Kidney capillary endothelial cell (primary cell): ENCODE results near the gene KATNAL2.
A peak's percentile ranks its signal among the peaks of the same experiment; 100 is the strongest.
"Not testable (repeated sequence)": the region's sequence is repeated elsewhere in the genome, so short reads cannot be mapped to it uniquely, and the experiment has no call there.

Experiments used
- DNase-seq: peaks from one replicate; pipeline ENCODE4 v3.0.0-alpha.2; 2018; ENCODE audit warnings: low spot score

The KATNAL2 gene

GRCh38 chr18:46939337-46939963 lies 22.0 kb downstream of the KATNAL2 start:
- peak; percentile 63 for DNase-seq

GRCh38 chr18:46939998-46940571 lies 22.7 kb downstream of the KATNAL2 start:
- no peak for DNase-seq

- DNase-seq: no peak
These were observed 25.2 kb downstream of the KATNAL2 start for GRCh38 chr18:46942646-46943045.

DNA sequence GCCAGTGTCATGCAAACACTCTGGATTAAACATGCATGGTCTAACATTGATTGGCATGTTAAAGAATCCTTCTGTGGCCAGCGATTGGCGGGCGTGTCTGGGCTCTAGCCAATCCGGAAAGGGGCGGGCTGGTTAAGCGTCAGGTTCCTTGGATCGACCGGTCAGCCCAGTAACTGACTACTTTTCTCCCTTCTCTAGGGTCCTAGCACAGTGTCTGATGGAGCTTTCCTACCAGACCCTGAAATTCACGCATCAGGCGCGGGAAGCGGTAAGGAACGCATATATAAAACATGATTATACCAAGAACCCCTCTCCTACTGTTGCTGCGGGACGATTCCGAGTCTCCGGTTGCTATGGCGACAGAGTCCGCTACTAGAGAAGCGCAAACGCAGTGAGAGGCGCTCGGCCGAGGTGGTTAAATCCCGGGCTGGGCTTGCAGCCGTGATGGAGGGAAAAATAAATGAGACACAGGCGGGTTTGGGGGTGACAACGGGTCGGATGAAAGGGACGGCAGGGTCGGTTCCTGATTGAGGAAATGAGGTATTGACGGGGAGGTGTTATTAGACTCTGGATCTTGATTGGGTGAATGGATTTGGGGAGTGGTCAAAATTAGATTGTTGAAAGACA lies 29.4 kb downstream of the KATNAL2 start:
- peak; percentile 87 for DNase-seq

GRCh38 chr18:46950064-46950656 lies 32.8 kb downstream of the KATNAL2 start:
- DNase-seq: no peak

- no peak for DNase-seq
These were observed 35.8 kb downstream of the KATNAL2 start for GRCh38 chr18:46953195-46953594.

GRCh38 chr18:46958209-46958608 lies 40.8 kb downstream of the KATNAL2 start:
- DNase-seq: no peak

GRCh38 chr18:46963656-46964578 lies 46.5 kb downstream of the KATNAL2 start:
- DNase-seq: not testable (repeated sequence)

DNA sequence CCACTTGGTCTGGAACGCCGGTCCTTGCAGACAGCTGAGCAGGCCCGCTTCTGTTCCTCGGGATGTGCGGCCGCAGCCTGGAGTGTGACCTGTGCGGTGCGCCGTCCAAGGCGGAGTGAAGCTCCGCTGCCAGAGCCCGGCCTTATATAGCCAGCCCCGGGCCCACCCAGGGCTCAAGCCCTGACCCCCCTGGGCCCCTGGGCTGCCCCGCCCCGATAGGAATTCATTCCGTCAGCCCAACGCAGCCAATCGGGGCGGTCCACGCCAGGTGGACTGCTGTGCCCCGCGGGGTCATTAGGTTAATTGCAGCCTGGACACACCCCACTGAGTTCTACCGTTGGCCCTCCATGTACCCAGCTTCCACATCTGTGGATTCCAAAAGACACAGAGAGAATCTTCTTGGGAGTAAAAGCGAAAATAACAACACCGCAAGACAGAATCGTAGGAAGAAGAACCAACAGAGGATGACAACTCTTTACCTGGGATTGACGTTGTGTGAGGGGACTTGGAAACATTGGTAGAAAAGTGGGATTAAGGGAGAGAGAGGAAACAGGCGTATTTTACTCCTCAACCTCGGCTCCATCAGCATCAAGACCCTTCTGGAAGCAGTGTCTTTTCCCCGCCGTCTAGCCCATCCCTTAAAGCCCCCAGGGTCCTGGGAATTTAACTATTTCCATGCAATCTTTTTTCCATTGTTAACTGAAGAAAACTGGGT lies 47.3 kb downstream of the KATNAL2 start:
- DNase-seq: not testable (repeated sequence)

- DNase-seq: not testable (repeated sequence)
These were observed 48.9 kb downstream of the KATNAL2 start for GRCh38 chr18:46966266-46966665.

DNA sequence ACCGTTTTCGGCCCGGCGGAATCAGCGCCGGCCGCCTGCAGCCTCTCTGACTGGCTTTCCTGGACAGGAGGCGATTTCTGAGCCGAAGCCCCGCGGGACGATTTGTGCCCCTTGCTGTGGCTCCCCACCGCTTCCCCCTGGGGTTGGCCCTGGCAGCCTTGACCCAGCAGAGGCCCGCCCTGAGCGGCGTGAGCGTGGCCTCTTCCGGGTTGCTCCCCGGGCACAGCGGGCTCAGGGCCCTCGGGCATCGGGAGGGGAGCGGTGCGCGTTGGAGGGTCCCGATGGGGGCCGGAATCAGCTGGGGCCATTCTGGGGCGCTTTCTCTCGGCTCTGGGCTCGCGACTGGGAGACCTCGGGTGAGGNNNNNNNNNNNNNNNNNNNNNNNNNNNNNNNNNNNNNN lies 52.1 kb downstream of the KATNAL2 start:
- DNase-seq: not testable (repeated sequence)

GRCh38 chr18:47019870-47020269 lies 102.5 kb downstream of the KATNAL2 start:
- DNase-seq: not testable (repeated sequence)

DNA sequence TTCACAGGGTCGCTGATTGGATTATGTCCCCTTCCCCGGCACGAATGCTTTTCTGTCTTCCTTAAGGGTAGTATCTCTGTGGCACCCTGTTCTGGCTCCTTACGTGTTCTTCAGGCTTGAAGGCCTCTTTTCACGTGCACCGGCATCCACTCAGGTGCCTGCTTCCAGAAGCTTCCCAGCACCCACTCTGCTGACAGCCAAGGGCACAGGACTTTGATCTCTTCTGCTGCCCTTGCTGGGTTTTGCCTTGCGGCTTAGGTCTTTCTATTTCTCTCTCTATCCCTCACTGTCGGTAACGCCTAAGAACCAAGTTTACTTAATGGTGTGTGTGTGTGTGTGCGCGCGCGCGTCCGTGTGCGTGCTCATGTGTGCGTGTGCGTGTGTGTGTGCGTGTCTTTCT lies 103.4 kb downstream of the KATNAL2 start:
- DNase-seq: not testable (repeated sequence)

GRCh38 chr18:47022821-47023220 lies 105.4 kb downstream of the KATNAL2 start:
- DNase-seq: not testable (repeated sequence)

DNA sequence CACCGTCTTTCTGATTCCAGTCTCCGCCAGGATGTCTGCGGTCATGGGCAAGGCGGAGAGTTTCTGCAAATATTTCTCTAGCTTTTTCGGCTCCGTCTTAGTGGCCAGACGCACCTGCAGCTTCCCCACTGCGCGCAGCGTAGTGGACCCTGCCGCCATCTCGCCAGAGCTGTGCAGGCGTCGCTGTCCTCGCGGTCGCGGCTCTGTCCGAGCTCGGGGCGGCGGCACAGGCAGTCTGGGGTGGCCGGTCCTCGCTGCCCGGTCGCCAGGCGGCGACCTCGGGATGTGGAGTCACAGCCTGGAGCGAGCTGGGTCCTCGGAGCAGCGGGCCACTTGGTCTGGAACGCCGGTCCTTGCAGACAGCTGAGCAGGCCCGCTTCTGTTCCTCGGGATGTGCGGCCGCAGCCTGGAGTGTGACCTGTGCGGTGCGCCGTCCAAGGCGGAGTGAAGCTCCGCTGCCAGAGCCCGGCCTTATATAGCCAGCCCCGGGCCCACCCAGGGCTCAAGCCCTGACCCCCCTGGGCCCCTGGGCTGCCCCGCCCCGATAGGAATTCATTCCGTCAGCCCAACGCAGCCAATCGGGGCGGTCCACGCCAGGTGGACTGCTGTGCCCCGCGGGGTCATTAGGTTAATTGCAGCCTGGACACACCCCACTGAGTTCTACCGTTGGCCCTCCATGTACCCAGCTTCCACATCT lies 106.5 kb downstream of the KATNAL2 start:
- DNase-seq: not testable (repeated sequence)

DNA sequence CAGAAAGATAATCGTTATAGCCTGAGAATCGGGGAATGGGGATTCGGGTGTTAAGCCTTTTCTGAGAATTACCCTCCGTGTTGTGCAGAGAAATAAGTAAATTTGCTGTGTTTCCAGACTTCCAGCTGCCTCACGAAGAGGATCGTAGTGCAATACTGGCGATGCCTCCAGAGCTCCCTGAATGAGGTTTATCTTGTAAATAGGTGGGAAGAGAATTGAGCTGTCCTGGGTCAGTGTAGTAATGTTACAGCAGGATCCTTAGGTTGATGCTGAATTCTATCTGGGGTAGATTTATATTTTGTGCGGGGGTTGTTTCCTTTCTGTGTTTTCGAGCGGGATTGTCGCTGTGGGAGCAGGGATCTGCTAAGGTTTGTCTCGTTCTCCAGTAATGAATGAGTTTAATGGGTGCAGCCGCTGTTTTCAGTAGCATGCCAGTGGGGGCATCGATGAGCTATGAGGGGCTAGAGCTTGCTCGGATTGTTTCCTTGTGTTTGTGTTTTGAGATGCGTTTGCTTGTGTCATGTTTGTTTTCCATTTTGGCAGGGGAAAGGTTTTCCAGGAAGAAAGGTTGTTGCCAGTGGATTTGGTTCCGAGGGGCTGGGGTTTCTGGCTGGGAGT lies 108.3 kb downstream of the KATNAL2 start:
- DNase-seq: not testable (repeated sequence)

DNA sequence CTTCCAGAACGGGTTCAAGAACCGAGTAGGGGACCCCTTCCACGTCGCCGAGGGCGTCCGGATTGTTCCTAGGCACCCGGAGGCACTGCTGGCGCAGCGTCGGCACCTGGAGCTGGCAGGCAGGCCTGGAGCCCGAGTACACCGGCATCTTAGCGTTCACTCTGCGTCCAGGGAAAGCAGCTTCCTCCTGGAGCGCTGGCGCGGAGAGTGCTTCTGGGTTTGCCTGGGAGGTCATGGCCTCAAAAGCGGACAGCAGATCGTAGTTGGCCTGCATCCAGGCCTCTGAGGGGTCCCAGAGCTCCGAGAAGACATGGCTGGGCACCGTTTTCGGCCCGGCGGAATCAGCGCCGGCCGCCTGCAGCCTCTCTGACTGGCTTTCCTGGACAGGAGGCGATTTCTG lies 111.3 kb downstream of the KATNAL2 start:
- DNase-seq: not testable (repeated sequence)

DNA sequence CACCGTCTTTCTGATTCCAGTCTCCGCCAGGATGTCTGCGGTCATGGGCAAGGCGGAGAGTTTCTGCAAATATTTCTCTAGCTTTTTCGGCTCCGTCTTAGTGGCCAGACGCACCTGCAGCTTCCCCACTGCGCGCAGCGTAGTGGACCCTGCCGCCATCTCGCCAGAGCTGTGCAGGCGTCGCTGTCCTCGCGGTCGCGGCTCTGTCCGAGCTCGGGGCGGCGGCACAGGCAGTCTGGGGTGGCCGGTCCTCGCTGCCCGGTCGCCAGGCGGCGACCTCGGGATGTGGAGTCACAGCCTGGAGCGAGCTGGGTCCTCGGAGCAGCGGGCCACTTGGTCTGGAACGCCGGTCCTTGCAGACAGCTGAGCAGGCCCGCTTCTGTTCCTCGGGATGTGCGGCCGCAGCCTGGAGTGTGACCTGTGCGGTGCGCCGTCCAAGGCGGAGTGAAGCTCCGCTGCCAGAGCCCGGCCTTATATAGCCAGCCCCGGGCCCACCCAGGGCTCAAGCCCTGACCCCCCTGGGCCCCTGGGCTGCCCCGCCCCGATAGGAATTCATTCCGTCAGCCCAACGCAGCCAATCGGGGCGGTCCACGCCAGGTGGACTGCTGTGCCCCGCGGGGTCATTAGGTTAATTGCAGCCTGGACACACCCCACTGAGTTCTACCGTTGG lies 112.4 kb downstream of the KATNAL2 start:
- DNase-seq: not testable (repeated sequence)

DNA sequence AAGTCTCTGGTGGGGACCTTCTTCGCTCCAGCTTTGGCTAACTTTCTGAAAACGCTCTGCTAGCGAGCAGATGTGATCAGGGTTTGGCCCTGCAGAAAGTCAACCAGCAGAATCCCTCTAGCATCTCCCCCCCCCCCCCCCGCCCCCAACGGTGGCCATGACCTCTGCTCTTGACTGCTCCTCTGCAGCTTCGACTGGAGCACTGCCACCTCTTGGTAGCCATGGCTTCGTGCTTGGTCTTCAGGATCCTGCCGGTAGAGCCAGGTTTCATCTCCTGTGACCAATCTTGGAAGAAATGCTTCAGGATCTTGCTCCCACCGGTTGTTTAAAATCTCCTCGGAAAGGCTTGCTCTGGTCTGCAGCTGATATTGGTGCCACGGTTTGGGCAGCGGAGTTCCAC lies 113.5 kb downstream of the KATNAL2 start:
- DNase-seq: not testable (repeated sequence)

GRCh38 chr18:47032945-47033344 lies 115.5 kb downstream of the KATNAL2 start:
- no peak for DNase-seq
